GM19467 (cell line): Measurements from ENCODE around the gene MYO7A.
A peak's percentile ranks its signal among the peaks of the same experiment; 100 is the strongest.

Source experiments
- ATAC-seq: cut with Tn5 transposase; IDR thresholded peaks from one replicate; pipeline ENCODE4 v1.9.1; 2021; ENCODE audit warnings: mild to moderate bottlenecking, moderate library complexity; ENCODE audit not compliant: unreplicated experiment

The MYO7A gene

DNA sequence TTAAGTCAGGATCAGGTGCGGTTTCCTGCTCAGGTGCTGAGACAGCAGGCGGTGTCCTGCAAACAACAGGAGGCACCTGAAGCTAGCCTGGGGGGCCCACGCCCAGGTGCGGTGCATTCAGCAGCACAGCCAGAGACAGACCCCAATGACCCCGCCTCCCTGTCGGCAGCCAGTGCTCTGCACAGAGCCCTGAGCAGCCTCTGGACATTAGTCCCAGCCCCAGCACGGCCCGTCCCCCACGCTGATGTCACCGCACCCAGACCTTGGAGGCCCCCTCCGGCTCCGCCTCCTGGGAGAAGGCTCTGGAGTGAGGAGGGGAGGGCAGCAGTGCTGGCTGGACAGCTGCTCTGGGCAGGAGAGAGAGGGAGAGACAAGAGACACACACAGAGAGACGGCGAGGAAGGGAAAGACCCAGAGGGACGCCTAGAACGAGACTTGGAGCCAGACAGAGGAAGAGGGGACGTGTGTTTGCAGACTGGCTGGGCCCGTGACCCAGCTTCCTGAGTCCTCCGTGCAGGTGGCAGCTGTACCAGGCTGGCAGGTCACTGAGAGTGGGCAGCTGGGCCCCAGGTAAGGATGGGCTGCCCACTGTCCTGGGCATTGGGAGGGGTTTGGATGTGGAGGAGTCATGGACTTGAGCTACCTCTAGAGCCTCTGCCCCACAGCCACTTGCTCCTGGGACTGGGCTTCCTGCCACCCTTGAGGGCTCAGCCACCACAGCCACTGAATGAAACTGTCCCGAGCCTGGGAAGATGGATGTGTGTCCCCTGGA lies at the start of gene MYO7A:
Gene MYO7A, plus strand, starts transcription at position 327 of the 772 bp plus-strand sequence. CDS start 2,389 bp downstream, outside the sequence.
- no peak for ATAC-seq

- no peak for ATAC-seq
Observed at GRCh38 chr11:77079666-77080065, 48.4 kb upstream of the MYO7A start.

DNA sequence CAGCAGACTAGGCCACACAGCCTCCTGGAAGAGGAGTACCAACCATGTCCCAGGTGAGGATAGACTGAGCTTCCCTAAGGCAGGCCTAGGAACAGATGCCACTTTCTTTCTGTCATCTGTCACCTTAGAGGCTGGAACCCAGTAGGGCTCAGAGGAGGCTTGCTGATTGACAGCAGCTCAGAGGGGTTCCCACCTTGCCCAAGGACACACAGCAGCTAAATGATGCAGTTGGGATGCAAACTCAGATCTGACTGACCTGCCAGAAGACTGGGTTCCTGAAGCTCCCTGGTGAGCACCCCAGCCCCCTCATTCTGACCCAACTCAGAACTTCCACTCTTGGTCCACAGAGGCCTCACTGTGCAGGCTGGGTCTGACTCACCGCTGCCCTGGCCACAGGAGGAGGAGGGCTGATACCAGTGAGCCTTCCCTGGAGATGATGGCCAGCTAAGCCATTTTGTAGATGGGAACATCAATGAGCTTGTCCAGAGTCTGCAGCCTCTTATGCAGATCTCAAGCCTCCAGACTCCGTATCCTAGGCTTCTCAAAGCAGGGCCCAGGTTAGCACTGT lies 47.3 kb upstream of the MYO7A start:
- ATAC-seq: no peak

DNA sequence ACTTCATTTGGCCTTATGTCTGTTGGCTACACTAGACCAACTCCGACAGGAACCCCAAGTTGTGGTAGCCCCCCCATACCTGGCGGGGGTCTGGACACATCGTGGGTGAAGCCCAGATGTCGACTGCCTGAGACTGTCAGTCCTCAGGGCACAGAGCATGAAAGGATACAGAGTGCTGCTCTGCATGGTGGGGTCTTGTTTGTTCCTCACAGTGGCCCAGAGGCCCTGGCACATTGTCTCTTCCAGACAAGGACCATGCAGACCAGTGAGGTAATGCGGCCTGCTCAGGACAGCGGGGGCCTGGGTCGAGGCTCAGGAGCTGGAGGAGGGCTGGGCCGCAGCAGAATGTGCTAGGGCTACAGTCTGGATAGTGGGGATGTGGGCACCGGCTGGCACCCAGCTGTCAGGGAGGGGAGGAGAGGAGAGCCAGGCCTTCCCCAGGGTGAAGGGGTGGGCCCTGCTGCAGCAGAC lies 46.6 kb upstream of the MYO7A start:
- no peak for ATAC-seq

- ATAC-seq: no peak
Observed at GRCh38 chr11:77081976-77082836, 45.8 kb upstream of the MYO7A start.

DNA sequence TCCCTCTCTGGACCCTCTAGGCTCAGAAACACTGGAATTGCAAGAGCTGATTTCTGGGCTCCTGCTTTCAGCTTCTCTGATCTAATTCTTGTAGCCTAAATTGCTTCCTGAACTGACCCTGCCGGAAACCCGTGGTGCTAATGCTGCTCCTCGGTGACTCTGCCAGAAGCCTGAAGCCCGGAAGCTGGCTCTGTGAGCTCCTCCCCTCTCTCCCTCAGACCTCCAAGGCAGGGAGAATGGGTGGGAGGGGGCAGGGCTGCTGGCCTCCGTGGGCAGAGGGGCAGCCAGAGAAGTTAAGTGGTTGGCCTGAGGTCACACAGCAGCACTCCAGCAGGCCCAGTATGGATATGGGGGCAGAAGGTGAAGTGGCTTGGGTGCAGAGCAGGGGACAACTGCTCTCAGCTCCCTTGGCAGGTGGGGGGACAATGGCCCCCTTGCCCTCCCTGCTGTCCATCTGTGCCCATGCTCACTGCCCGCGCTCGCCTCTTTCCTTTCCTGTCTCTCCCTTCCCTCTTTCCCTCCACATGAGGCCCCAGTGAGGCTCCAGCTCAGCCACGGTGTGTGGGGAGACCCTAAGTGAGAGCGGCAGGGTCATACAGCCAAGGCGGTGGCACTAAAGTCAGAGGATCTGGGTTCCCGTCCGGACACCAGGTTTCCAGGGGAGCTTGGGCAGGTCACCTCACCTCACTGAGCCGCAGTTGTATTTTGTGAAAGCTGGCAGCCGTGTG lies 45.0 kb upstream of the MYO7A start:
- ATAC-seq: no peak

GRCh38 chr11:77083566-77084245 lies 44.3 kb upstream of the MYO7A start:
- no peak for ATAC-seq

GRCh38 chr11:77084581-77085191 lies 43.4 kb upstream of the MYO7A start:
- ATAC-seq: no peak

GRCh38 chr11:77085652-77086051 lies 42.4 kb upstream of the MYO7A start:
- no peak for ATAC-seq

DNA sequence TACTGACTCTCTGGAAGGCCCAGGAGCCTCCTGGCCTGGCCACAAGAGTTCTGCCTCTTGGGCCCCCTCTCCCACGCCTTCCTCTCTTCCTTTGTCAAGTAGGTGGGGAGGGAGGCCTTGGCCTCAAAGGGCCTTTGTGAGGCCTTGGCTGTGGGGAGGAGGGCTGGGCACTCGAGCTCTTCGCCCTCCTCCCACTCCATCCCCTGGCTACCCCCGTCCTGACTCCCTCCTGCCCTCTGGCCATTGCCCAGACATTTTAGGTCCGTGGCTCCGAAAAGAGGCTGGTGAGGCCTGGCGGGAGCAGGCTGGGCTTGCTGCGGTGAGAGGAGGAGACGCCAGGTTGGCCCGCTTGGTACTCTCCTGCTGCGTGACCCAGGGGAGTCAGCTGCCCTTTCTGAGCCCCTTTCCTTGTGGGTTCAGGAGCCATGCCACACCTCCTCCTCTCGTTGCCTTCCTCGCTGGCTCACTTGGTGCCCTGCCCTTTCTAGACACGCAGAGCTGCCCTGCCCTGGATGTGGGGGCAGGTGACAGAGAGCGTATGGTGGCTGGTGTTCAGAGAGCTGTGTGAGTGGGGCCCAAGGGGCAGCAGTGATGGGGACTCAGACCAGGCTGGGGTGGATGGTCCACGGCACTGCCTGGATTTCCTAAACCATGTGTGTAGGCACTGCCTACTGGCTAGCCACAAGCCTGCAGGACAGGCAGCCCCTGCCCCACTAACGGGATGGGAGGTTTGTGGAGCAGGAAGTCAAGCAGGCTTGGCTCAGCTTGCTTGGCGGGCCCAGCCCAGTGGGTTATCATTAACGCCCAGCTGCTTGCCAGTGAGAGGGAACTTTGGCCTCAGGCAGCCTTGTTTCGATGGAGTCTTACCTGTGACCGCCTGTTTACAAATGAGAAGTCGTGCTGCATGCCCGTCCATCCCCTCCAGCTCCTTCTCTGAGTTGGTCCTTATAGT lies 41.2 kb upstream of the MYO7A start:
- ATAC-seq: no peak

GRCh38 chr11:77087723-77088225 lies 40.3 kb upstream of the MYO7A start:
- no peak for ATAC-seq

- ATAC-seq: no peak
Observed at GRCh38 chr11:77088236-77089003, 39.6 kb upstream of the MYO7A start.

DNA sequence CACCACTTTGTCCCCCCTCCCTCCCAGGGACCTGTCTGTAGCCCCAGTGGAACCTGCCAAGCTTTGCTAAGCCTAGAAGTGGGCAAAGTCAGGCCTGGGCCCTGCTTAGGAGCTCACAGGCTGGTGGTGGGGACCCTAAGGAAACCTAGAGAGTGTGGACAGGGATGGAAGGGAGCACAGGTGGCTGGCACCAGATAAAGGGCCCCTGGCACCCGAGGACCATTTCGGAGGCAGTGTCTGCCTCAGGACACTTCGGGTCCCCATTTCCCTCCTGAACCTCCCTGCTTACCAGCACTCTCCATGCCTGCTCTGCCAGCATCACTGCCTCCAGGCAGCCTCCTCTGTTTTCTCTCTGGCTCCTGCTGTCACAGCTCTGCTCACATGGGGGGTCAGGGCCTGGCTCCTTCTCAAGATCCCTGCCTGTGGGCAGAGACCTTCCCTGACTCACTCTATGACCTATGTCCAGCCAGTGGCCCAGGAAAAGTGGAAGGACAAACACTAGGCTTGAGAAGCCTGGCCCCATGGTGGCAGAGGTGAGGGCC lies 39.0 kb upstream of the MYO7A start:
- ATAC-seq: no peak

DNA sequence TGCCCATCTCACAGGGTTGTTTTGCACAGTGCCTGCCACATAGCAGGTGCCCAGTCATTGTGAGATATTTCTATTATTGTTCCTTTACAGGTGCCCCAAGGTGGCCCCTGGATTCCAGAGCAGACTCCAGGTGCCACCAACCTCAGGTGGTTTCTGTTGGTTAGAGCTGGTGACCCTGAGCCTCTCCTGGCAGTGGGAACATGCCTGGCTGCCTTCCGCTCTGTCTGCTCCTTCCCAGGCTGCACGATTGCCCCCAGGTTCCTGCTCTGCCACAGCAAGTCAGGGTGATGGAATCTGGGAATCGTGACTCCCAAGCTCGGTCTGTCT lies 38.0 kb upstream of the MYO7A start:
- ATAC-seq: no peak

- ATAC-seq: no peak
Observed at GRCh38 chr11:77090373-77091111, 37.5 kb upstream of the MYO7A start.

DNA sequence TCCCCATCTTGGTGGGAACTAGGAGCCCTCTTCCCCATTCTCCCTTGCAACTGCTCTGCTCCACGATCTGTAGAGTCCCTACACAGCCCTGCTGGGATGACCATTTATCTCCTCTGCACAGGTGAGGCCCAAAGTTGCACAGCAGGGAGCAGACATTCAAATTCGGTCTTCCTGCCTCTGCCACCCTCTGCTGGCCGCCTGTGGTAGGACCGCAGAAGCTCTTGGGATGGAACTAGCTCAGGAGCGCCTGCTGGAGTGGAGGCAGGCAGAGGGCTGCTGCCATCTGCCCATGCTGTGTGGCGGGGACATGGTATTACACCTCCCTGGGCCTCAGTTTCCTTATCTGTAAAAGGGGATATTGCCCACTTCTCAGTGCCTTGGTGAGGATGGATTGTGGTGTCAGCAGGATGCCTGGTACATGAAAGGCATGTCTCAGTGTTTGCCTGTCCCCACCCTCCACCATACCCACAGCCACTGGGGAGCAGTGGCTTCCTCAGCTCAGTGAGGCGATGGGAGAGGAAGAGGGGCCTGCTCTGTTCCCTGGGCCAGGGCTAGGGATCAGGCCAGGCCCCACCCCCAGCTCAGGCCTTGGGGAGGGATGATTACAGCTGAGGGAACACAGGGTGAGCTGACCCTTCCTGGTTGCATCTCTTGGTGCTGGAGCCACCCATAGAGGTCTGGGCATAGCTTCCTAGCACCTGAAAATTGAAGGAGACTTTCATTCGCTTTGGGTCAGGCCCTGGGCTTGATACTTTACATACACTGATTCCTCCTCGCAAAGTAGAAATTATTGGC lies 36.7 kb upstream of the MYO7A start:
- ATAC-seq: peak; percentile 80
